GM11168 (cell line): ENCODE data around the gene RBX1.

Source experiments
- in situ Hi-C: fragments of 300-500 bp; cut with MboI; formaldehyde crosslinking; loops from one replicate; pipeline ENCODE4 v1.12.0; 2022; ENCODE audit warnings: low sequenced_read_pairs; ENCODE audit not compliant: unreplicated experiment

RBX1 gene

GRCh38 chr22:41021061-41021612 lies 70.0 kb downstream of the RBX1 start:
- in situ Hi-C loops, result no loop called here

GRCh38 chr22:41021613-41022454 lies 70.7 kb downstream of the RBX1 start:
- in situ Hi-C loops, result no loop called here

GRCh38 chr22:41022470-41023298 lies 71.5 kb downstream of the RBX1 start:
- in situ Hi-C loops, result no loop called here
